ENCODE results near the gene HOXC10. TPM values are rescaled to one million over a fixed set of nuclear protein-coding genes. Genes with fewer than 3 reads are reported as not detected.

Gene HOXC10
- total RNA-seq, 1 donor from 2014 or later, result not detected

DNA sequence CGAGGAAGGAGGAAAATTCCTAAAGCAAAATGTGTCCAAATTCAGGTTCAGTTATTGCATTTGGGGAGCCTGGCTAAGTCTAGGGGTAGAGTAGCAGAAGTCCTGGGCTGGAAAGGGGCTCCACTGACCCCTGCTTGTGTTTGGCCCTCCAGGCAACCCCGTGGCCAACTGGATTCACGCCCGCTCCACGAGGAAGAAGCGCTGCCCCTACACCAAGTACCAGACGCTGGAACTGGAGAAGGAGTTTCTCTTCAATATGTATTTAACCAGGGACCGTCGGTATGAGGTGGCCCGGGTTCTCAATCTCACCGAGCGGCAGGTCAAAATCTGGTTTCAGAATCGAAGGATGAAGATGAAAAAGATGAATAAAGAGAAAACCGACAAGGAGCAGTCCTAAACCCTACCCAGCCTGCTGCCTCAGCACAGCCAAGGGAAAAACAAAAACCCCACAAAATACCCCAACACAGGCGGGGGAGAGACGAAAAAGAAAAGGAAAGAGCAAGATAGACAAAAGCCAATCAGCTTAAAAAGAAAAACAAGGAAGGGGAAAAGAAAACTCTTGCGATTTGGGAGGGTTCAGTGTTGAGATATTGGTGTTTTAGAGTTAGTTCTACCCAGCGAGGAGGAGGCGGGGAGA, 17.4 kb downstream of the HOXC10 start:
- DNase-seq (ENCODE audit: low read depth, low spot score), result no peak

DNA sequence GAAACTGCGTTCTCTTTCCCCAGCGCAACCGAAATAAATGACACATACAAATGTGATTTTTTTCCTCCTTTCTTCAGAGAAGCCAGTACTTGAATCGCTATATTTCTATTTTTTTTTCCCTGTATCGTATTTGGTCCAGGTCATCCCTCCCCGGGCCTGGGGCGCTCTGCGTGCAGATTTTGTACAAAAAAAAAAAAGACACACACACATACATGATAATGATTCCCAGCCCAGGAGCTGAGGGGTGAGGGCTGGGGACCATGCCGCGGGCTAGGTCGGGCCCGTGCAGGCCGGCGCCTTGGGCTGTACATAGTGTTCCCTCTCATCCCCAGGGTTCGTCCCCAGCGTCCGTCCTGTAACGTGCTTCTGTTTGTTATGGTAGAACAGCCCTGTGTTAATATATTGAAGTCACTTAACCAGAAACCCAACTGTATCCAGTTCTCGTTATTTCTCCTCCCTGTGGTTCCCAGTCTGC, 18.0 kb downstream of the HOXC10 start:
- DNase-seq (ENCODE audit: low read depth, low spot score), result no peak

DNA sequence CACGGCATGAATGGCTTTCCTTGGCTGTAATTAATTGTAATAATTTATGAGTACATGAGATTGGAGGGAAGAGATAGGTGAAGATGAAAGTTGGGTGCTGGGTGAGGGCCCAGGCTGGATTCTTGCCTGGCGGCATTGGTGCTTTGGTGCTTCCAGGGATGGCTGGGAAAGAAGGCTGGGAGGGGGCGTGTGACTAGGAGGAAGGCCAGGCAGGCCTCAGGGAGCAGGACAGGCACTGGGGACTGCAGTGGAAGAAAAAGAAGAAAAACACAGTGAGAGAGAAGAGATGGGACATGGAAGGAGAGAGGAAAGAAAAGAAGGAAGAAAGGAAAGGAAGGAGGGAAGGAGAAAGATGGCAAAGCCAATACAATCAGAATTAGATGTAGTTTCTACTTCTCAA, 18.7 kb downstream of the HOXC10 start:
- DNase-seq (ENCODE audit: low read depth, low spot score), result no peak

DNA sequence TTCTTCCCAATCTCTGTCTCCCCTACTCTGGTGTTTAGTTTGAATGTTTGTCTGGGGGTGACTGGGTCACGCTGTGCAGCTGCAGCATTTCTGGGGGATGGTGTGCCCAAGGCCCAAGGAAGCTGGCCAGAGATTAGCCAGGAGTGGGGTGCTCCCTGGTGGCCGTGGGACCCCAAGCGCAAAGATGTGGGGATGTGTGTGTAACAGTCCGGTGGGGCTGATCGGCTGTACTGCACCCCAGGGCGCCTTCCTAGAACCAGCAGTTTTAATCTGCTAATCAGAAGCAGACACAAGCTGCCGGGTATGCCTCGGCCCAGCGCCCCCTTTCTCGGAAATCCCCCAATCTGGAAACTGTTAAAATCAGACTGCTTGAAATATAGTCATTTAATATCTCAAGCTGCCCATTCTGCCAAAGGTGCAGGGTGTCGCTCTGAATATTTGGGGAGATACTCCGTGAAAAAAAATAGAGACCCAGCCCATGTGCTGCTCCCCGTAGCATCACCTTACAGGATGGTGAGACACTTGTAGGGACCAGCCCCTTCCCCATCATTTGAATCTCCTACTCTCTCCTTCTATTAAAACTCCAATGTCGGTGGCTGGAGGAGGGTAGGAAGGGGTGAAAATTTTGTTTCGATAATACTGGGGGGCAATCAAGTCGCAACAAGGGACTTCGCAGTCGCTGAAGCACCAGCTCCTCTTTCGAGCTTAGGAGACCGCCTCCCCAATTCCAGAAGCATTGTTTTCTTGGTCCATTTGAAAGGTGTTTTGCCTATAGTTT, 19.3 kb downstream of the HOXC10 start:
- no peak for DNase-seq (ENCODE audit: low read depth, low spot score)

DNA sequence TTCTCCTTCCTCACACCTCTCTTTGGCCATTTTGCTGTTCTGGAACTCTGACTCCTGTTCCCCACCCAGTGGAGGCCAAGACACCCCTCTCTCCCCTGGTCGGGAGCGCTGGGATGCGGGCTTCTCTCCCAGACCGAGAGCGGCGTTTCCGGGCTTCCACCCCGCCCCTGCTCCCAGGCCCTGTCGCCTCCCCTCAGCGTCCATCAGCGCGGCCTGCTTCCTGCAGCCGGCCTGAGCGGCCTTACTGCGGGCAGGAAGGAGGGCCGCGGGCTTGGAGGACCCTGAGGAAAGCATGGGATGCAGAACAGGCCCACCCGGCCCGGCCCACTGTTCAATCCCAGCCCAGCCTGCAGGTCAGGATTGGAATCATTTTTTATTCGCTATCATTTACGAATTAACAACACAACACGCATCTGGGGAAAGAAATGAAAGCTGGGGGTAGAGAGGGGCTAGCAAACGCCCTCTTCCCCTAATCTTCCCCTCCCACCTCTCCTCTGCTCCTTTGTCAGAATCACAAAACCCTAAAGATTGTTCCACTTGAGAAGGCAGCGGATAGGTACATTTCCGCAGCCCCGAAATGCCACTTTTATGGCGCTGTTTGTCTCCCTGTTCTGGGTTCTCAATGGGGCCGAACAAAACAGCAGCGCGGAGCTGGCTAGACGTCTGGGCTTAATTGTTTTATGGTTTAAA, 20.0 kb downstream of the HOXC10 start:
- no peak for DNase-seq (ENCODE audit: low read depth, low spot score)

DNA sequence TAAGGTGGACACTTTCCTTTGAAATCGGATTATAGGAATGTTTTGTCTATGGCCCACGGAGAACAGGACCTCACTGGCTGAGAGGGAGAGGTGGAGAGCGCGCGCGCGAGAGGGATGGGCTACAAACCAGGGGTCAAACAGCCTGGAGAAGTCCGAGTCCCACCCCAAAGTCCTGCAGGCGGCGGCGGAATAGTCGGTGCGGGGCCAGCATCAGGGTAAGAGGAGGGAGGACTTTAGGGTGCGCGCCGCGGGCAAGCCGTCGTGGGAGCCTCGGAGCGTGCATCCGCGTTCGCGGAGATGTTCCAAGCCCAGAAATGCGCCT, 20.5 kb downstream of the HOXC10 start:
- no peak for DNase-seq (ENCODE audit: low read depth, low spot score)

DNA sequence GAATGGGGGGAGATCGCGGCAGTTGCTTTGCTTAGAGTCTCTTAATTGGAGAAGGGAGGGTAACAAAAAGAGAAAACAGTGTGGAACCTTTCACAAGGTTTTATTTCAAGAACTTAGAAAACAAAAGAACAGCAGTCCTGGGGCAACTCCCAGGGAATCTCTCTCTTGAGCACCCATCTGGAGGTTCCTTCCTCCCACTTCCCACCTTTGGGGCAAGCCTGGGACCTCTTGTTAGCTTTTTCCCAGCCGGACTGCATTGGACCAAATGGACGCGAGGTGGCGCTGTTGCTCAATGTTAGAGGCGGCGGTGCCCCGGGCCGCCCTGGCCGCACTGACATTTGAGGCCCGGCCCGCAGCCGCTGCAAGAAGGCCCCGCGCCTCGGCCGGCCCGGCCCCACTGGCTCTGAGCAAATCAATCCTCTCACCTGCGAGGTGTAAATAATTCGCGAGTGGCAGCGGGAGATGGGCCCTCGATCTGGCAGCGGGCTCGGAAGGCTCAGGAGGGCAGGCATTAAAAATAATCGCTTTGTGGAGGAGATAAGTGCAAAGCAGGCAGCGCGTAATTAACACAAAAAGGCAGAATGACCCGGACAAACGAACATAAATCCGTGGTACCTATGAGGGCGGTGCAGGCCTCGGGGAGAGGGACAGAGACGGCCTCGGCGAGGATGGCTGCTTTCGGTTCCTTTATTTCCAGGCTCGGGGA, 21.1 kb downstream of the HOXC10 start:
- DNase-seq (ENCODE audit: low read depth, low spot score), result peak; percentile 19

DNA sequence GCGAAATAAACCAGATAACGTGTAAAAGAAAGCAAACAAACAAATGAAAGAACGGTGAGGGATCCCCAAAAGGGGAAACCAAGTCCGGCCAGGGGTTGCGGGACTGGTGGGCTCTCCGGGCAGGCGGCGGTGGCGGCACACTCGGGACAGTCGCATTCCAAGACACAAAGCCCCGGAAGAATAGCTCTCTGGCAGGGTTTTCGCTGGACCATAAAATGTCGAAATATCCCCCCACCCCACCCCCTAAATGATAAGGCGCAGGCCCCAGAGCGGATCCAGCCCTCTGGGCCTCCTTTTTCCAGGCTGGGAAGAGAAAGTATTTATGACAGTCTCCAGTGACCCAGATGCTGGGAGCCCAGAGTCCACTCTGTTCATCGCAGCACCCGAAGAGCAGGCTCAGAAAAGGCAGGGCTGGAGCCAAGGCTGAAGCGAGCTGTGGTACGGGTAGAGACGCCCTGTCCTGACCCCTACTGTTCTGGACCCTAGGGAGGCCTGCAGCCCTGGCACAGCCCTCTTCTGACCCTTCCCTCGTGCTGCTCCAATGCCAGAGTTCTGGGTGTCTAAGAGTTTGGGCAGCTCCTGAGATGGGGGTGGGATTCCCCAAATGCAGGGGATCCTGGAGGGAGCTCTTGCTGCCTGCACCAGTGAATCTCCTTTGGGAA, 21.7 kb downstream of the HOXC10 start:
- no peak for DNase-seq (ENCODE audit: low read depth, low spot score)

DNA sequence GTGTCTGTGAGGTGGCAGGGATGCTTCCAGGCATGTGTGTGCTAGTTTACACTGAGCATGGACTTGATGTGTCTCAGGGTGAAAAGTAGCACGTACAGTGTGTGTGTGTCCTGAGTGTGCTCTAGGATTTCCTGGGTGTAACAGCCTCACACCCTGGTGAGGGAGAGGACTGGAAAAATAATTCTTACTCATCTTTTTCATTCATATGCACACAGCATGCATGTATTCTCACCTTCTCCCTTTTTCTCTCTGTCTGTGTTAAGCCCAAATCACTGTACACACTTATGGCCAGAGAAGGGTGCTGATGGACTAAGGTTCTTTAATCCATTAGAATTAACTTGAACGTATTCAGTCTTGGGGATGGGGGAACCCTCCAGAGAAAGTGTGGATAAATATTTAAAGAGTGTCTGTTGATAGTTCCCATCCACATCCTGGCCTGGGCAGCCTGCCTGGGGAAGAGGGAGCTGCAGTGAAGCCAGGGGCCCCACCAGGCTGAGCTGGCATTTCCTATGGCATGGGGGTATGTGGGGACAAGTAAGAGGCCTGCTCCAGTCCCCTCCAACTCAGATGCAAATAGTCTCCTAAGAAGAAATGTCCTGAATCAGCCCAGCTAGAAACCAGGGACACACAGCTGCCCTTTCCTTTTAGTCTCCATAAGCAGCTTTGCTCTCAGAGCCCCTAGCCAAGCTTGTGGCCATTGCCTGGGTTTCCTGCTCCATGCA, 22.8 kb downstream of the HOXC10 start:
- no peak for DNase-seq (ENCODE audit: low read depth, low spot score)

DNA sequence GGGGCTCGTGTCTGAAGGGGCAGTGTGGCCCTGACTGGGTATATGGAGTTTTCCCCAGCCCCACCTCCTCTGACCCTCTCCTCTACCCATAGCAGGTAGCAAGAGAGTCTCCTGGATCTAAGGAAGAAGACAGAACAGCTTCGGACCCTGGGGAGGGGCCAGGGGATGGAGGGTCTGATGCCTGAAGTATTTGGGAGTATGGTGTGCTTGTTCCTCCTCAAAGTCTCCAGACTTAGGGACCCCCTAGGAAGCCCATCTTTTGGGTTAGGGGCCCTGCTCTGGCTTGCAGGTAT, 23.3 kb downstream of the HOXC10 start:
- DNase-seq (ENCODE audit: low read depth, low spot score), result no peak

DNA sequence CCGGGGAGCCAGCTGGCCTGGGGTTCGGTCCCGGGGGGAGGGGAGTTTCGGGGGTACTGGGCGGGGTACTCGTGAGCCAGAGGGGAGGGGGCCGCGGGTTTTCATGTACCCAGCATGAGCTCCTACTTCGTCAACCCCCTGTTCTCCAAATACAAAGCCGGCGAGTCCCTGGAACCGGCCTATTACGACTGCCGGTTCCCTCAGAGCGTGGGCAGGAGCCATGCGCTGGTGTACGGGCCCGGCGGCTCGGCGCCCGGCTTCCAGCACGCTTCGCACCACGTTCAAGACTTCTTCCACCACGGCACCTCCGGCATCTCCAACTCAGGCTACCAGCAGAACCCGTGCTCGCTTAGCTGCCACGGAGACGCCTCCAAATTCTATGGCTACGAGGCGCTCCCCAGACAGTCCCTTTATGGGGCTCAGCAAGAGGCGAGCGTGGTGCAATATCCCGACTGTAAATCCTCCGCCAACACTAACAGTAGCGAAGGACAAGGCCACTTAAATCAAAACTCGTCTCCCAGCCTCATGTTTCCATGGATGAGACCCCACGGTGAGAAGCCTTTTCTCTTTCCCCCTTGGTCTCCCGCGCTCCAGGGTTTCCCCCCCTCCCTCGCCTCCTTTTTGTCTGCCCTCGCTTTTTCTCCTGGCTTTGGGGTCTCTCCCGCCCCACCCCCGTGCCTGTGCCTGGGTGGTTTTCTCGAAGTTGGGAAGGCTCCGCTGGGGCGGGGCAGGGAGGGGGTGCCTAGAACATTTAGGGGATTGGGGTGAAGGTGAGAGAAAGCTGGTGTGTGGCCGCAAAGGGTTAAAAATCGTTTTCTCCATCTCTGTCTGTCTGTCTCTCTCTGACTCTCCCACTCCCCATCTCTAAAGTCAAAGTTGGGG, 24.5 kb downstream of the HOXC10 start:
- no peak for DNase-seq (ENCODE audit: low read depth, low spot score)

DNA sequence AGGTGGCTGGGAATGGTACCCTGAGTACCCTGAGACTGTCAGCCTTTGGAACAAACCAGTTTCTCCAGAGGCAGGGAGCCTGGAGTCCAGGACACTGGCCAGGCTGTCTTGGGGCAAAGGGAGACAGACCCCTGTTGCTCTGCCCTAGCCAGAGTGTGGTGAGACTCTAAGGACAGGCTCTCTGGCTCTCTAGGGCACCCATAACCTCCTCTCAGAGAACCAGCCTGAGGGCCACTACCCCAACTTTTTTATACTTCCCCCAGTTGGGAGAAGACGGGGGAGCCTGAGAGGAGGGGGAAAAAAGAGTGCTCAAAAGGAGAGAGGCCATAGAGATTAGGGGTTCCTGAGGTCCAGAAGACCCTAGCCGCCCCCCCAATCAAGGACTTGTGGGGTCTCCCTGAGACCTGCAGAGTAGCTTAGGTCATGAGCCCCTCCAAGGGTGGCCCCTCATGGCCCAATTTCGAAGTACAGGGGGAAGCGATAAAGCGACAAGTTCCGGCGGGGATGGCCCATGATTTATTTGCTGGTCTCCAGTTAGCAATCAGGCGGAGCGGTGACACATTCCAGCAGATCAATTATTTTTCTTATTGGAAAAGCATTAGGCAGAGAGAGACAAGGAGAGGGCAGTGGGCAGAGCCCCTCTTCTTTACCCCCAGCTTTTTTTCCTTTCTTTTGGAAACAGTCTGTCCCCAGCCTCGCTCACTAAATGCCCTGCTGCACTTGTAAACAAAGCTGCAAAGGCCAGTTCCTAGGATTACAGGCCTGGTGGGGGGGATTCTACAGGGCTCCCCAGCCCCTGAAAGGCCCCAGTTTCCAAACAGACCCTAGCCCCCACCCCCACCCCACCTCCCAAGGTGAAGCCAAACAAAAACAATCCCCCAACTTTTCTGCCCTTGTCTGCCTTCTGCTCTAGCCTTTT, 25.4 kb downstream of the HOXC10 start:
- no peak for DNase-seq (ENCODE audit: low read depth, low spot score)

DNA sequence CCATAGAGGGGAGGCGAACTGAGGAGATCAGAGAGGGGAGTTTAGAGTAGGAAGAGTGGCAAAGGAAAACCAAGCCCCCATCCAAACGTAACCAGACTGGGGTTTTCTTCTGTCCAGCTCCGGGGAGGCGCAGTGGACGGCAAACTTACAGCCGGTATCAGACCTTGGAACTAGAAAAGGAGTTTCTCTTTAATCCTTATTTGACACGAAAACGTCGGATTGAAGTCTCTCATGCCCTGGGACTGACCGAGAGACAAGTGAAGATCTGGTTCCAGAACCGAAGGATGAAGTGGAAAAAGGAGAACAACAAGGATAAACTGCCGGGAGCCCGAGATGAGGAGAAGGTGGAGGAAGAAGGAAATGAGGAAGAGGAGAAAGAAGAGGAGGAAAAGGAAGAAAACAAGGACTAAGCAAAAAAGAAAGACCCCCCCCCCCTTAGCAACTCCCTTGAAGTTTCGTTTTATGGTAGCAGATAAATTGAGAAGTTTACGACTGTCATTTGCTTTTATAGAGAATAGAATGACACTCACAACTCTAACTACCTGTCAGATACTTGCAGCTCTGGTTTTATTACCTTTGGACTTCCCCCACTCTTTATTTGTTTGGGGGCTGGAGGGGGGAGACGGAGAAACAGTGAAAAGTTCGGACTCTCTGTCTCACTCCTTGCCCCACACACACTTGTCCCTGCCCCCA, 26.2 kb downstream of the HOXC10 start:
- no peak for DNase-seq (ENCODE audit: low read depth, low spot score)

DNA sequence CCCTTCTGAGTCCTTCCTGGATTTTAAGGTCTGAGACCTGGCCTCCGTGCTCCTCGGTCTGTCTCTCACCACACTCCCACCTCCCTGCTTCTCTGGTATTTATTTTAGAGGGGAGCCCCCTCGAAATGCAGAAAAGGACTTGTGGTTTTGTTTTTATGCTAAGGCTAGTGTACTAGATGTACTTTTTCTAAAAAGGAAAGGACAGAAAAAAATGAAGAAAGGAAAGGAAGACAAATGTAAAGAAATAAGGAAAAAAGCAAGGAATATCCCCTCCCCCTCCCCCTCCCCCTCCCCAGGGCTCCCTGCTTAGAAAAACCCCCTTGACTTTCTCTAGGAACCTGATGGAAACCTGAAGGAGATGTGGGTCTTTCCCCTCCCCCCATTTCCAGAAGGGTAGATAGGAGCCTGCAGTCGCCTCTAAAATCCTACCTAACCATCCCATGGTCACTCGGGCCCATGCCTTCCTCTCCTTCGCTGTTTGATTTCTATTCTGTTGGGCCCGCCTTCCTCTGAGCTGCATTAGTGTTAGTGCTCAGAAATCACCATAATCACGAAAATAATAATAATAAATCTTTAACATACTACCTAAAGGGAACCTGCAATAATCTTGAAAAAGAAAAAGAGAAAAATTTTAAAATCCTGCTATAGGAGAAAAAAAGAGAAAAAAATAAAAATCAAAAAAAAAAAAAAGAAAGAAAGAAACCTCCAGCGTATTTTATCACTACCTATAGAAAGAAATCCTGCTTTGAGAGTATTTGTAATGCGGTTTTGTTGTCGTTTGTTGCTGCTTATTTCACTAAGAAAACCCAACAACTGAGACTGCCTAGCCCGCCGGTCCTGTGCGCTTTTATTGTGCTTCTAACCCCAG, 27.0 kb downstream of the HOXC10 start:
- DNase-seq (ENCODE audit: low read depth, low spot score), result no peak

DNA sequence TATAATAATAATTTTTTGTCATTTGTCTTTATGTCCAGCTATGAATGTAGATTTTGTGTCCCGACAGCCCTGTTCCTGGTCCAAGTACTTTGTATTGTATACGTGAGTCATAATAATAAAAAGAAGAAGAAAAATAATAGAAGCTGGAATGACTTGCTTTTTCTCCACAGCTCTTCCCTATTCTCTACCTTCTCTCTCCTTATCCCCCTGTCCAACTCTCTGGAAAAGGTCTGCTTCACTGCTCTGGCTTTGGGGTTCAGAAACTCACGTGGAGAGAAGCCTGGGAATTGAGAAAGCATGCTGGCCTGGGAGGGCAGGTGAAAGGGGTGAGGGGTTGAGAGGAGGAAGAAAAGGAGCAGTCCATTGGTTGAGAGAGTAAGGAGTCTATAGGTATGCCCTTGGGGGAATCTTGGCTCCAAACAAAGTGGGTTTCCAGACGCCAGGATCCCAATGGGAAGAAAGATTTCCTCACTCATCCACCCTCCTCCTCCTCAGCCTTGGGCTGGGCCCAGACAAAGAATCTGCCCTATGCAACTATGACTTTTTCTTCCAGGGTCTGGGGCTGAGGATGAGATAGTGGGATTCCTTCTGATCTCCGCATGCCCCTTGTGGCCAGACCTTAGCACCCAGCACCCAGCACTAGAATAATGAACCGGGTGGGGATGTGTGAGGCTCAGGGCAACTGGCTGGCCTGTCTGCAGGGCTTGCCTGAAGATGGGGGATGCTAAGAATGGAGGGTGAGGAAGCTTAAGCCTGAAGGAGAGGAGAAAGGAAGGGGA, 27.9 kb downstream of the HOXC10 start:
- no peak for DNase-seq (ENCODE audit: low read depth, low spot score)

DNA sequence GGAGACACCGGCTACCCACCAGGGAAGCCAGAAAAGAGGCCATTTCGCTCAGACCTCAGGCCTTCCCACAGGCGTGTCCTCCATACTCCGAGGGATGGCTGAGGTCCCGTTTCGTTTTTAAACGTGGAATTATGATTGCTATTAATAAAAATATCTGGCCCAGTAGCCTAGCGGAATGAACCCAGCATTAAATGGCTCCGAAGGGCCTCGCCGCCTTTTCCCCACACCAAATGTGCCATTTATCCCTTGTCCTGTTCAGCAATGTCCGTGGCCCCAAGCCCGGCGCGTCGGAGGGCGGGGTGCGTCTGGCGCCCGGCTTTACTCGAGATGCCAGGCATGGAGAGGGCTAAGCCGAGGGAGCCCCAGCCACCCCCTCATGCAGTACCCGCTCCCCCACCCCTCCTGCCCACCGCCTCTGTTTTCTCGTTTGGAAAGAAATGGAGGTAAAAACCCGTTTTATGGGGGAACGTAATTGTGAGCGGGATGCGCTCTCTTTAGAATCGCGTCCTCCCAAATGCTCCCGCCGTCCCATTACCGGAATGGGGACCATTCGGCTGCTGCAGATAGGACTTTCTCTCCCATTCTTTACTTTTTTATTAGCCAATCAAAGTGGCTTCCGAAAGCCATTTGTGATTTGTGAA, 29.6 kb downstream of the HOXC10 start:
- no peak for DNase-seq (ENCODE audit: low read depth, low spot score)
